NCI-H748 (cell line): ENCODE results near the gene APMAP.
A peak's percentile ranks its signal among the peaks of the same experiment; 100 is the strongest.
"Not testable (repeated sequence)": the region's sequence is repeated elsewhere in the genome, so short reads cannot be mapped to it uniquely, and the experiment has no call there.

ENCODE experiments used
- DNase-seq: peaks from one replicate; lab custom pipeline; 2025; ENCODE audit not compliant: unreplicated experiment; lab: John Stamatoyannopoulos, UW

APMAP gene

GRCh38 chr20:24935140-24935539 is 57.4 kb downstream of the APMAP start:
- no peak for DNase-seq

DNA sequence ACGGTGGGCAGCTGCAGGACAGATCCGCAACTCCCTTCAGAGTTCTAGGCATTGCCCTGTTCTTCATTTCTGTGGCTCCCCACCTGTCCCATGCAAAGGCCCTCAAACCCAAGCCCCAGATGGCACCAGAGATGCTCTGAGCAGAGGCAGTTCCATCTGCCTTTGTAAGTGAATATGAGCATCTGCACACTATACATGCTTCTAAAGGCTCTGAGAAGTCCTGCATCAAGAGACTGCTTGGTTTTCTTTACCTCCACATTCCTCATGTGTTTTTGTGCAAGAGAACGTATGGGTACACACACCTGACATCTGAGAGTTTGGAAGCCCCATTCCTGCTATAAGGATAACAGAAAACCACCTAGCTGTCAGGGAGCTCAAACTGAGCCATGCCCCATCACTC is 57.8 kb downstream of the APMAP start:
- DNase-seq = no peak

GRCh38 chr20:24934101-24934661 is 58.4 kb downstream of the APMAP start:
- DNase-seq = no peak

GRCh38 chr20:24933266-24933908 is 59.2 kb downstream of the APMAP start:
- DNase-seq = no peak

DNA sequence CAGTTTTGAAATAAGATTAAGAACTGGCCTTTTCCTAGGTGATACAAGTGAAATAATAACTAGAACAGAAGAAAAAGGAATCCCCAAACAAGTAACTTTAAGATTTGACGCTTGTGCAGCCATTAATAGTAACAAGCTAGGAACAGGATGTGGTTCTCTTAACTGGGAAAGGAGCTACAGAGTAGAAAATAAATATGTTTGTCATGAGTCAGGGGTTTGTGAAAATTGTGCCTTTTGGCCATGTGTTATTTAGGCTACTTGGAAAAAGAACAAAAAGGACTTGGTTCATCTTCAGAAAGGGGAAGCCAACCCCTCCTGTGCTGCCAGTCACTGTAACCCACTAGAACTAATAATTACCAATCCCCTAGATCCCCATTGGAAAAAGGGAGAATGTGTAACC is 60.7 kb downstream of the APMAP start:
- not testable (repeated sequence) for DNase-seq

GRCh38 chr20:24930724-24931688 is 61.5 kb downstream of the APMAP start:
- DNase-seq = peak; percentile 46

DNA sequence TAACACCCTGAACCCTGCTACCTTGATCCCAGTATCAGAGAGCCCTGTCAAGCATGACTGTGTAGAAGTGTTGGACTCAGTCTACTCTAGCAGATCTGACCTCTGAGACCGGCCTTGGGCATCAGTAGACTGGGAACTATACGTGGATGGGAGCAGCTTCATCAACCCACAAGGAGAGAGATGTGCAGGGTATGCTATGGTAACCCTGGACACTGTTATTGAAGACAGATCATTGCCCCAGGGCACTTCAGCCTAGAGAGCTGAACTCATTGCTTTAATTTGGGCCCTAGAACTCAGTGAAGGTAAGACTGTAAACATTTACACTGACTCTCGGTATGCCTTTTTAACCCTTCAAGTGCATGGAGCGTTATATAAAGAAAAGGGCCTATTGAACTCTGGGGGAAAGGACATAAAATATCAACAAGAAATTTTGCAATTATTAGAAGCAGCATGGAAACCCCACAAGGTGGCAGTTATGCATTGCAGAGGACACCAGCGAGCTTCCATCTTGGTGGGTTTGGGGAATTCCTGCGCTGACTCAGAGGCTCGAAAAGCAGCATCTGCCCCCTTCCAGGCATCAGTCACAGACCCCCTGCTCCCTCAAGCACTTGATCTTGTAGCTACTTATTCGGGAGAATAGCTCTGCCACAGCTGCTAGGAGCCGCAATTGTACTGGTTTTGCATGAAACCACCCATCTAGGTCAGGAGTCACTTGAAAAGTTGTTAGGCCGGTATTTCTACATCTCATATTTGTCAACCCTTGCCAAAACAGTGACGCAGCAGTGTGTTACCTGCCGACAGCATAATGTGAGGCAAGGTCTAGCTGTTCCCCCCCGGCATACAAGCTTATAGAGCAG is 62.5 kb downstream of the APMAP start:
- peak; percentile 97 for DNase-seq

- DNase-seq = not testable (repeated sequence)
These were observed 63.3 kb downstream of the APMAP start for GRCh38 chr20:24929259-24929658.

GRCh38 chr20:24920706-24921105 is 71.8 kb downstream of the APMAP start:
- not testable (repeated sequence) for DNase-seq

DNA sequence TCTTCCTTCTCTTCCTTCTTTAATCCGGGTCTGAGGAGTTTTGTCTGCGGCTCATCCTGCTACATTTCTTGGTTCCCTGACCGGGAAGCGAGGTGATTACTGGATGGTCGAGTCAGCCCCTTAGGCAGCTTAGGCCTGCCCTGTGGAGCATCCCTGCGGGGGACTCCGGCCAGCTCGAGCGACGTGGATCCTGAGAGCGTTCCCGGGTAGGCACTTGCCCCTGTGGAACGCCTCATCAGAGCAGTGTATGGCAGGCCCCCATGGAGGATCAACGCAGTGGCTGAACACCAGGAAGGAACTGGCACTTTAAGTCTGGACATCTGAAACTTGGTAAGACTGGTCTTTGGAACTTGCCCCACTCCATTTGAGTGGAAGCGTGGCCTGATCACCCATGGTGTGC is 72.9 kb downstream of the APMAP start:
- DNase-seq = not testable (repeated sequence)

DNA sequence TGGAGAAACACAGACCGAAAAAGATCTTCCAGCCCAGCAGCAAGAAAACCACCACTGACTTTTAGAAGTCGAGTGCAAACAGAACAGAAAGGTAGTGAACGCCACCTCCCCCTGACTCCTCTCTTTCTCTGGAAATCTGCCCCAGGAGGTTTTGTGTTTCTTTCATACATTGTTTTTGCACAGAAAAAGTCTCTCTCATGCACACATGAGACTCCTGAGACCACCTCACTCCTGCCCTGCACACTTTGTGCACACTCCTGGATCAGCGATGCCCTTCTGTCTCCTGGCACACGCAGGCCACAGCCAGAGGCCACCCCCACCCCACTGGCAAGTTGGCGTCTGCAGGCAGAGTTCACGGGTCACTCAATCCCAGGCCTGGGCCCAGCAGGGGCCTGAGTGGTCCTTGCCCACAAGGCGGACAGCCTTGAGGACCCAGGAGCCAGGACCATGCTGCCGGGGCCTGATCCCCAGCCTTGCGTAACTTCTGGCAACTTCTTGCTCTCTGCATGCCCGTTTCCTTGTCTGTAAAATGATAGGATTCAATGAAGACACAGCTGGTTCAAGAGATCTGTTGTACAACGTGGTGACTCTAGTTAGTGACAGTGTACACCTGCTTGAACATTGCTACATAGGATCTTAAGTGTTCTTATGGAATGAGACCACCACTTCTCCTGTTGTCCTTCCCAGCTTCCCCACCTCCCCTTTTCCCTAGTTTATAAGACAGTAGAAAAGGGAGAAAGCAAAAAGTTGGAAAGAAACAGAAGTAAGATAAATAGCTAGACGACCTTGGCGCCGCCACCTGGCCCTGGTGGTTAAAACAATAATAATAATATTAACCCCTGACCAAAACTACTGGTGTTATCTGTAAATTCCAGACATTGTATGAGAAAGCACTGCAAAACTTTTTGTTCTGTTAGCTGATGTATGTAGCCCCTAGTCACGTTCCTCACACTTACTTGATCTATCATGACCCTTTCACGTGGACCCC is 73.7 kb downstream of the APMAP start:
- no peak for DNase-seq

DNA sequence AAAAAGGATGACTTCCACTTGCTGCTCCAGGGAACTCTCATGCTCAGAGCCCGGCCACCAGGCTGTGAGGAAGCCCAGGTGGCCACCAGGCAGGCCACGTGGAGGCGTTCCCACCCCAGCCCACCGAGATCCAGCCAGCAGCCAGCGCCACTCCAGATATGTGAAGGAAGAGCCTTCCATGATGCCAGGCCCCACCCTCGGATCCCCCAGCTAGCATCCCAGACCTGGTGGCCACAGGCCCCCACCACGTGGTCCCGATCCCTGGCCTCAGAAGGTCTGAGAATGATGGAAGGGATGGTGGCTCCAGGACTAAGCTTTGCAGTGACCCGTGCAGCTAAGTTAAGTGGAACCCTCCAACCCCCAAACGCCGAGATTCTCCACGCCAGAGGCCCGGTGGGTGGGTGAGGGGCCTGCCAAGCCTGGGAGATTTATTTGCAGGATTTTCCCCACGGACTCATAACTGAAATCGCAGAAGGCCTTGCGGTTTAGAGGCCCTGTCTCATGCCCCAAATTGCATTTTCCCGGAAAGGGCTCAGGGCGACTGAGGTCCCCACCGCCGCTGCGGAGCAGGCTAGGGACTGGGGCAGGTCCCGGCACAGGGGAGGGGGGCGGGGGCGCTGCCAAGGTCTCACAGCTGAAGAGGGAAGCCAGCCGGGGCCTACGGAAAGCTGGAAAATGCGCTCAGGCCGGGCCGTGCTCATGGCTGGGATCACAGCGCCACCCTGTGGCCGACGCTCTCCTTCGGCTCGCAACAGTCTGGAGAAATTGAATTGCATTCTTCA is 74.6 kb downstream of the APMAP start:
- peak; percentile 66 for DNase-seq

- no peak for DNase-seq
These were observed 75.5 kb downstream of the APMAP start for GRCh38 chr20:24917056-24917455.

DNA sequence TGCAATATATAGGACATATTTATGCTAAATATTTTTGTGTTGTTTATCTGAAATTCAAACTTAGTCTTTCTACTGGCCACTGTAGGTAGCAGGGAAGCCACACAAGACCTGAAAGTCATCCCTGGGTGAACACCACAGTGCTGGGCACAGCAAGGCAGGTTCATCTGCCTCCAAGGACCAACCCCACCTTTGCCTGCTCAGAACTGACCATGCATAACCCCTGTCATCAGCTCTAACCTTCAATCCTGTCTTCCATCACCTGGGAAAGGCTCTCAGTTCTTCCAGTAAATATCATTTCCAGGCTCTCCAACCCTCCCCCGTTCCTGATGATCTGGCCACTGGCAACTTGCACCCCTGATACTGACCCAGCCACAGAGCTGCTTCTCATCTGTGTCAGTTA is 76.1 kb downstream of the APMAP start:
- no peak for DNase-seq

GRCh38 chr20:24915892-24916291 is 76.7 kb downstream of the APMAP start:
- no peak for DNase-seq

- DNase-seq = no peak
These were observed 77.1 kb downstream of the APMAP start for GRCh38 chr20:24915440-24915839.

GRCh38 chr20:24914388-24915241 is 77.9 kb downstream of the APMAP start:
- DNase-seq = no peak

GRCh38 chr20:24913076-24913628 is 79.4 kb downstream of the APMAP start:
- DNase-seq = no peak
